Pancreas (tissue), 10 donors: Measurements from ENCODE around the gene CRYBG3. TPM values are rescaled to one million over a fixed set of nuclear protein-coding genes. Genes with fewer than 3 reads are reported as not detected.

Source experiments
- ATAC-seq, 4 donors: fragments of 200-7000 bp; cut with Tn5 transposase; one replicate each; pipeline versions ENCODE4 v1.8.0 to v1.9.1; 2020; ENCODE audit warnings: mild to moderate bottlenecking in 4 of 4, moderate library complexity in 4 of 4
- DNase-seq, 6 donors: peaks; one replicate each; pipeline ENCODE4 v3.0.0-alpha.2; 2020
- FAIRE-seq: peaks from 2 replicates; lab custom pipeline; 2012; peaks lifted over from hg19 to GRCh38; lab: Jason Lieb, UNC
- H3K27ac ChIP-seq, 4 donors: fragments of 200-600 bp; sonication (generic); 1 replicate in 3 of 4; 2 replicates in 1 of 4; pipeline versions ENCODE4 v1.5.0 to v1.8.0; 2020
- H3K27me3 ChIP-seq, 4 donors: fragments of 200-600 bp; one replicate each; pipeline ENCODE4 v1.8.0; 2021
- H3K36me3 ChIP-seq, 3 donors: fragments of 200-600 bp; sonication (generic) in 1 of 3; one replicate each; pipeline versions ENCODE4 v1.5.0 to v1.8.0; 2020 to 2021
- H3K4me1 ChIP-seq, 3 donors: fragments of 200-600 bp; one replicate each; pipeline ENCODE4 v1.8.0; 2021
- H3K4me3 ChIP-seq, 4 donors: fragments of 200-600 bp; sonication (generic) in 2 of 4; one replicate each; pipeline versions ENCODE4 v1.5.0 to v1.8.0; 2020 to 2021
- H3K9me3 ChIP-seq, 4 donors: fragments of 200-600 bp; one replicate each; pipeline ENCODE4 v1.8.0; 2021
- WGBS, 2 donors: extraction: QIAGEN DNeasy Blood & Tissue Kit; methylation state at CpG; one replicate each; pipeline ENCODE4 v1.1.7; 2013; 5-methylcytosine and 5-hydroxymethylcytosine counted together
- intact Hi-C, 3 donors: fragments of 100-400 bp; cut with DNase I; formaldehyde crosslinking; loops; one replicate each; pipeline versions ENCODE4 v1.11.1 to v1.14.2; 2022
- polyA plus RNA-seq, 2 donors: library from polyadenylated mRNA; stranded (reverse); fragments of 200-250 nt; gene quantifications; one replicate each; pipeline ENCODE4 v1.2.3, GENCODE V29; 2013
- total RNA-seq, 6 donors: library from RNA; stranded (reverse); fragmentation: NEBNext Ultra II Directional in 4 of 6; extraction: Animal tissue kit (Norgen Biotek cat#: 25700) in 4 of 6; gene quantifications; one replicate each; pipeline versions ENCODE4 v1.2.1 to v1.2.4, GENCODE V29; 2021 to 2023
- TF ChIP-seq, protein P1 (sequence below), 4 donors: fragments of 200-600 bp; sonication (generic) in 3 of 4; IDR thresholded peaks; one replicate each; pipeline versions ENCODE4 v1.5.0 to v1.8.0; 2021; ENCODE audit warnings: antibody characterized with exemption in 4 of 4
- donor health status: healthy with polysubstance abuse.
- donor health status: DM: no; HTN: no; CAD: no; lungs with moderate emphysema.
- donor health status: DM: no; HTN: no; CAD: no.
- donor health status: control.
- donor health status: control.
- donor health status: Bipolar disorder and iron deficiency.
- donor health status: DM: yes; HTN: yes; CAD: no.
- donor health status: DM: no; HTN: no; CAD: no.
- donor health status: DM: no; HTN: no; CAD: no.
- donor health status: DM: yes; HTN: yes; CAD: no.

The CRYBG3 gene
- total and polyA plus RNA-seq, 8 donors, result 3.1 to 15.2 (median 10.2) TPM

DNA sequence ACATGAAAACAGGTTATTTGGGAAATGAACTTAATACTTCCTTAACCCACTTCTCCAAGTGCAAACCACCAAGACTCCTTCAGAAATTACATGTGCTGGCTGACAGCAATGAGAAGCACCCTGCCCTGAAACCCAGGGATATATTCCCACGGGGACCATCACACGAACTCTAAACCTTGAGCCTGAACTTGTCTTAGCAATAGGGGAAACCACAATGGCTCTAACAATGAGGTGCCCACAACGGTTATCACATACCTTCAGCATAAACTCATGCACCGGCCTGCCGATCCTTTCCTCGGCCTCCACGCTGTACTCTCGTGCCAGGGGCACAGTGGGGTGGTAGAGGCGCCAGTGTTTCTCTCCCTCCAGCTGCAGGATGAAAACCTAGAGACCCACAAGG lies 137.0 kb downstream of the CRYBG3 start:
- Histone ChIP-seq H3K4me3 (no peak overlapping the region), H3K36me3 (peaks cover 0 to 15% (median 9%) of the 10 kb centered on the region in 3 donors), H3K9me3 (no peaks in the 10 kb centered on the region), H3K27ac (no peak overlapping the region), H3K4me1 (peaks cover 0 to 10% (median 9%) of the 10 kb centered on the region in 3 donors), H3K27me3 (no peaks in the 10 kb centered on the region)
- no peak for ATAC-seq
- TF ChIP-seq, protein P1, sequence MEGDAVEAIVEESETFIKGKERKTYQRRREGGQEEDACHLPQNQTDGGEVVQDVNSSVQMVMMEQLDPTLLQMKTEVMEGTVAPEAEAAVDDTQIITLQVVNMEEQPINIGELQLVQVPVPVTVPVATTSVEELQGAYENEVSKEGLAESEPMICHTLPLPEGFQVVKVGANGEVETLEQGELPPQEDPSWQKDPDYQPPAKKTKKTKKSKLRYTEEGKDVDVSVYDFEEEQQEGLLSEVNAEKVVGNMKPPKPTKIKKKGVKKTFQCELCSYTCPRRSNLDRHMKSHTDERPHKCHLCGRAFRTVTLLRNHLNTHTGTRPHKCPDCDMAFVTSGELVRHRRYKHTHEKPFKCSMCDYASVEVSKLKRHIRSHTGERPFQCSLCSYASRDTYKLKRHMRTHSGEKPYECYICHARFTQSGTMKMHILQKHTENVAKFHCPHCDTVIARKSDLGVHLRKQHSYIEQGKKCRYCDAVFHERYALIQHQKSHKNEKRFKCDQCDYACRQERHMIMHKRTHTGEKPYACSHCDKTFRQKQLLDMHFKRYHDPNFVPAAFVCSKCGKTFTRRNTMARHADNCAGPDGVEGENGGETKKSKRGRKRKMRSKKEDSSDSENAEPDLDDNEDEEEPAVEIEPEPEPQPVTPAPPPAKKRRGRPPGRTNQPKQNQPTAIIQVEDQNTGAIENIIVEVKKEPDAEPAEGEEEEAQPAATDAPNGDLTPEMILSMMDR (IDR thresholded peaks at IDR 0.05), result no peak
- no peak for FAIRE-seq
- DNase-seq, result no peak
- 94 to 97% methylated on average over 9 of the region's 9 CpGs for WGBS, 2 donors
- intact Hi-C loops, result no loop called here

DNA sequence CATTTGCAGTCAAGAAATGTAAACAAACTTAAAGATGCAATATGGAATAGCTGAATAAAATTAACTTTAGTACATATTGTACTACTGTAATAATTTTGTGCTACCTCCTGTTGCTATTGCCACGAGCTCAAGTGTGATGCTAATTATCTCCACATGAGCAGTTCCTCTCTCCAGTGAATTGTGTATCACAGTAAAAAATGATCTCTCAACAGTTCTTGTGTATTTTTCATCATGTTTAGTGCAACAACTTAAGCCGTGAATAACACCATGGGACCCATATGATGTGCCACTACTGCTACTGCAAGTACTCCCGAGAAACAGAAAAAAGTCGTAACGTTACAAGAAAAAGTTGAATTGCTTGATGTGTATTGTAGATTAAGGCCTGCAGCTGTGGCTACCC lies 138.1 kb downstream of the CRYBG3 start:
- Histone ChIP-seq H3K4me1 (peaks cover 0 to 10% (median 9%) of the 10 kb centered on the region in 3 donors), H3K9me3 (no peaks in the 10 kb centered on the region), H3K27me3 (no peaks in the 10 kb centered on the region), H3K36me3 (peaks cover 0 to 5% (median 0%) of the 10 kb centered on the region in 3 donors), H3K4me3 (no peak overlapping the region), H3K27ac (no peak overlapping the region)
- FAIRE-seq (no peak), DNase-seq (no peak), ATAC-seq (no peak)
- TF ChIP-seq, protein P1 (IDR thresholded peaks at IDR 0.05), result no peak
- intact Hi-C loops, result no loop called here
- WGBS, 2 donors, result 92% methylated on average over 5 of the region's 5 CpGs

DNA sequence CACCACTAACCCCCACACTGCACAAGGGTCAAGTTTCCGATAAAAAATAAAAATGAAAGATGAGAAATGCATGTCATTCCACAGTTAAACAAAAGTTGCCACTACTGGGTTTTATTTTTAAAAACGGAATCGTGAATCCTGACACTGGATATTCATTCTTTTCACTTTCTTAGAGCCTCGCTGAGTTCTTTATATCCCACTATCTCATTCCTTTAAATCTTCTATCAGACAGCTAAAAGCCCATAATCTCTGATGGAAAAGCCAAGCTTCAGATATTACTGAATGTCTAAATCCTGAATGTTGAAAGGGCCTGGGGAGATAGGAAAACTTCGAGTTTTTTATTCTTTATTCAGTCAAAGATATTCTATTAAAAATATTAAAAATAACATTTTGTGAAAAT lies 138.7 kb downstream of the CRYBG3 start:
- TF ChIP-seq, protein P1 (IDR thresholded peaks at IDR 0.05), result no peak
- Histone ChIP-seq H3K4me1 (peaks cover 0 to 10% (median 9%) of the 10 kb centered on the region in 3 donors), H3K9me3 (no peaks in the 10 kb centered on the region), H3K4me3 (no peak overlapping the region), H3K36me3 (peaks cover 0 to 5% (median 0%) of the 10 kb centered on the region in 3 donors), H3K27me3 (no peaks in the 10 kb centered on the region), H3K27ac (no peak overlapping the region)
- FAIRE-seq, result no peak
- no peak for ATAC-seq
- WGBS, 2 donors, result 85 to 91% methylated on average over 5 of the region's 5 CpGs
- DNase-seq, result no peak
- intact Hi-C loops, result no loop called here

DNA sequence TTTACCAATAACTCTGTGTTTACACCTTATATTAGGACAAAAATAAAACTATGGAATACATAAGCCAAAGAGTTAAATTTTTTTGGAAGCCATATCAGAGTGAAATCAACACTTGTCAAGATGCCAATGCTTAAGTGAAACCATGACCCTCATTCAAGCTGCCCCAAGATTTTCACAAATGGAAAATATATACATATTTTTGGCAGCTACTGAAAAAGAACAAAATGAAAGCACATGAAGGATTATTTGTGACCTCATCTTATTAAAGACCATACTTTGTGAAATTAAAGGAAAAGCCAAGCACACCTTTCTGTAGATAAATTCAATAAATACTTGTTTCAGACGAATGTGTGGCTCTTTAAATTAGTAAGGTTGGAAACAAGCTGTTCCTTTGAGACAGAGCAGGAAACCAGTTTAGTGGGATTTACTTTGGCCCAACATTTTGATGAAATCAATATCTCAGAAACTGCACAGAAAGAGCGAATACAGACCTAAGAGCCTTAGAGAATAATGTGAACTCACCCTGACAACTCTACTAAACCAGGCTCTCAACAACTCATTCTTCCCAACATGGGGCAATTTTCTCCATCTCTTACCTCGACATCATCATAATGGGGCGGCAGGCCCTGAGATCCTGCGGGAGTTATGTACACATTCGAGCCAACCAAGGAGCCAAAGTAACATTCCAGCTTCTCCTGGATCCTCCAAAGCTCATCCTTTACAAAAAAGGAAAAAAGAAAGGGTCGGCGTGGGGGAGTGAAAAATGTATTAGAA lies 139.4 kb downstream of the CRYBG3 start:
- H3K9me3 ChIP-seq, result no peaks in the 10 kb centered on the region
- H3K27me3 ChIP-seq, result no peaks in the 10 kb centered on the region
- peaks cover 0 to 10% (median 9%) of the 10 kb centered on the region in 3 donors for H3K4me1 ChIP-seq
- intact Hi-C loops, result no loop called here
- DNase-seq (no peak), FAIRE-seq (no peak), ATAC-seq (peak; percentile 14 to 75 (median 48))
- TF ChIP-seq, protein P1 (IDR thresholded peaks at IDR 0.05), result no peak
- H3K4me3 ChIP-seq, result no peak overlapping the region
- 43 to 48% methylated on average over 8 of the region's 8 CpGs for whole genome bisulfite sequencing, 2 donors
- H3K27ac ChIP-seq, result no peak overlapping the region
- peaks cover 0 to 5% (median 0%) of the 10 kb centered on the region in 3 donors for H3K36me3 ChIP-seq

DNA sequence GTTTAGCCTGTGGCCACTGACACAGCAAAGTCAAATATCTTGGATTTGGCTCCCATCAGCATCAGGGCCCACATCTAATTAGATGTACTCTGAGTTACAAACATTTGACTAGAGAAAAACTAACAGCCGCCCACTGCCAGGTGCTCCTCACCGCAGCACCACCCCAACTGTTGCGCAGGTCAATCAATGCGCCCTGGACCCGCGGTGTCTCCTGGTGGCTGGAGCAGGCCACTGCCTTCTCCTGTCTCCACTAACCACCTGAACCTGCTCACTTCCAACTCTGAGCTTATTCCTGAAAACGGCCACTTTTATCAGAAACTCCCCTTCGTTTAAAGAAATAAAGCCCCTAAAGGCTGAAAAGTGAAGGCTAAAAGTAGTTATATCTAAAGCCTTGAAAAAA lies 146.2 kb downstream of the CRYBG3 start:
- FAIRE-seq, result no peak
- Histone ChIP-seq H3K36me3 (no peaks in the 10 kb centered on the region), H3K27me3 (no peaks in the 10 kb centered on the region), H3K9me3 (no peaks in the 10 kb centered on the region), H3K4me1 (peaks cover 0 to 19% (median 0%) of the 10 kb centered on the region in 3 donors), H3K4me3 (no peak overlapping the region), H3K27ac (no peak overlapping the region)
- ATAC-seq, result no peak
- no peak for DNase-seq
- 89 to 91% methylated on average over 8 of the region's 8 CpGs for WGBS, 2 donors
- intact Hi-C loops, result no loop called here
- TF ChIP-seq, protein P1 (IDR thresholded peaks at IDR 0.05), result no peak
